ENCODE data around the gene TBX4.

The TBX4 gene

GRCh38 chr17:61452301-61453290, at the start of gene TBX4:
TBX4 (plus strand) TSS chr17:61452422; CDS start chr17:61456491, 4,069 bp downstream.
- Histone ChIP-seq H3K27ac (no peak within 1 kb of the TSS), H3K4me3 (peak within 1 kb of the TSS in 5 of 7 experiments; percentile 3 to 18 (median 11))

GRCh38 chr17:61402978-61403800, 49.0 kb upstream of the TBX4 start:
- H3K4me3 ChIP-seq, result peak overlapping the region in 4 of 7 experiments; percentile 0 to 16 (median 8)
- peak overlapping the region in 5 of 21 experiments; percentile 16 to 53 (median 21) for H3K27ac ChIP-seq

GRCh38 chr17:61403801-61404662, 48.2 kb upstream of the TBX4 start:
- Histone ChIP-seq H3K4me3 (peak overlapping the region in 6 of 7 experiments; percentile 3 to 18 (median 12)), H3K27ac (peak overlapping the region in 7 of 21 experiments; percentile 6 to 56 (median 19))

GRCh38 chr17:61404663-61404912, 47.6 kb upstream of the TBX4 start:
- H3K27ac ChIP-seq, result peak overlapping the region in 5 of 21 experiments; percentile 6 to 56 (median 20)
- H3K4me3 ChIP-seq, result peak overlapping the region in 6 of 7 experiments; percentile 3 to 18 (median 11)

- Histone ChIP-seq H3K27ac (peak overlapping the region in 9 of 21 experiments; percentile 1 to 56 (median 20)), H3K4me3 (peak overlapping the region in 6 of 7 experiments; percentile 1 to 18 (median 8))
These were observed 47.1 kb upstream of the TBX4 start for GRCh38 chr17:61404913-61405685.

GRCh38 chr17:61405686-61406536, 46.3 kb upstream of the TBX4 start:
- peak overlapping the region in 1 of 7 experiments; percentile 1 for H3K4me3 ChIP-seq
- peak overlapping the region in 8 of 21 experiments; percentile 1 to 56 (median 23) for H3K27ac ChIP-seq

- H3K27ac ChIP-seq, result peak overlapping the region in 1 of 21 experiments; percentile 56
These were observed 45.7 kb upstream of the TBX4 start for GRCh38 chr17:61406537-61406845.

GRCh38 chr17:61406971-61407911, 45.0 kb upstream of the TBX4 start:
- Histone ChIP-seq H3K27ac (peak overlapping the region in 1 of 21 experiments; percentile 63), H3K4me3 (no peak overlapping the region)

More at GRCh38 chr17:61406537-61406845, 45.7 kb upstream of the TBX4 start:
- H3K4me3 ChIP-seq, result no peak overlapping the region

- Histone ChIP-seq H3K4me3 (peak overlapping the region in 2 of 7 experiments; percentile 43 to 47), H3K27ac (peak overlapping the region in 6 of 21 experiments; percentile 13 to 63 (median 38))
These were observed 43.8 kb upstream of the TBX4 start for GRCh38 chr17:61408151-61409041.

GRCh38 chr17:61409301-61410112, 42.7 kb upstream of the TBX4 start:
- H3K4me3 ChIP-seq, result peak overlapping the region; percentile 26 to 47 (median 32)
- H3K27ac ChIP-seq, result peak overlapping the region in 11 of 21 experiments; percentile 16 to 58 (median 37)

- H3K27ac ChIP-seq, result peak overlapping the region in 6 of 21 experiments; percentile 64 to 86 (median 68)
- peak overlapping the region; percentile 34 to 55 (median 50) for H3K4me3 ChIP-seq
These were observed 41.8 kb upstream of the TBX4 start for GRCh38 chr17:61410141-61411010.

GRCh38 chr17:61411011-61411260, 41.3 kb upstream of the TBX4 start:
- peak overlapping the region; percentile 34 to 55 (median 50) for H3K4me3 ChIP-seq
- H3K27ac ChIP-seq, result peak overlapping the region in 15 of 21 experiments; percentile 16 to 86 (median 68)

GRCh38 chr17:61411261-61412142, 40.7 kb upstream of the TBX4 start:
- H3K4me3 ChIP-seq, result peak overlapping the region; percentile 34 to 55 (median 50)
- H3K27ac ChIP-seq, result peak overlapping the region in 20 of 21 experiments; percentile 3 to 86 (median 66)

All from skin epidermis (tissue), 12 donors.